ENCODE data around the gene TIFAB. TPM values are rescaled to one million over a fixed set of nuclear protein-coding genes. Genes with fewer than 3 reads are reported as not detected.

Gene TIFAB
- total RNA-seq, 4 donors from 2014 or later, result under 0.01 TPM; not detected in 3

DNA sequence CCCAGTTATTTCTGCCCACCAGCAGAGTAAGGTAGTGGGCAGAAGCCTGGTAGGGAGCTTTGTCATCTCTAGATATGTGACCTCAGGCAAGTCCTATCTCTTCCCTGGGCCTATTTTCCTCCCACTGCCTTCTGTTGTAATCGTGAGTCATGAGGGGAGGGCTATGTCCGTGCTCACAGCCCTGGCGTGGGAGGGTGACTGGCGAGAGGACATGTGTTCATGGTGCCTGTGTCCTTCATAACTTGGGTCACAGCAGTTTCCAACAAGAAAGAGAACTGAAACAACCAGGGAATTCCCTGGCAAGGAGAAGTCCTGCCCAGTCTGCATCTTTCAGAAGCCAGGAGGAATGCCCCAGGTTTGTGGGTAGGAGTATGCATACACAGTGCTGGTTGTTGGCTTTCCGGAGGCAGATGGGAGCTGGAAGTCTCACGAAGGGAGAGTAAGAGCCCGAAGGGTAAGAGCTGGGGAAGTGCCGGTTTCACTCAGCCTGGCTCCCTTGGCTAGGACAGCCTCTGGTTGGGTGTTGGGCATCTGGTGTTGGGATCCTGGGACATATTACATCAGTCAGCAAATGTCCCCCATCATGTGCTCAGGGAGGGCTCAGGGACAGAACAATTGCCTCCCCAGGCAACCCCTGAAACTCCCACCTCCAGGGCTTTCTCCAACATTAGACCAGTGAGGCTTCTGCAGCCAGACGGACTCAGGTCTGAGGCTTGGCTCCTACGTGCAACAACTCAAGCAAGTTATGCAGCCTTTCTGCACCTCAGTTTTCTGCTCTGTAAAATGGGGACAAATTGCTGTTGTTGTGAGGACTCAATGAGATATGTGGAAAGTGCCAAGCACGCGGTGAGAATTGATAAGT lies 4.3 kb upstream of the TIFAB start:
- TF ChIP-seq CTCF (IDR thresholded peaks at IDR 0.05; ENCODE audit: low read depth), result no peak

DNA sequence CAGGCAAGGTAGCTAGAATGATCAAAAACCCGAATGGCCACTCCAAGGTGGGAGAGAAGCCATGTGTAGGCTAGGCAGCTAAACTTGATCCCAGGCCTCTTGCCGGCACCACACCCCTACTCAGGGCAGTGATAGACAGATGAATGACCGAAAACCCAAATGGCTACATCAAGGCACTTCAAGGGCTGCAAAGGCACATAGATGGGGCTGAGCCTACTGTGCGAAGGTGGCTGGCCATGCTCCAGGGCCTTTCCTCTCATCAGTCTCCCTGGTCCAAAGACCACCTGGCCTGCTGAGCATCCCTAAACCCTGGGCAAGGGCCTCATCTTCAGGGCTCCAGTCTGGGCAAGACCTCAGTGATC lies 3.7 kb upstream of the TIFAB start:
- TF ChIP-seq CTCF (IDR thresholded peaks at IDR 0.05; ENCODE audit: low read depth), result no peak

- TF ChIP-seq CTCF (IDR thresholded peaks at IDR 0.05; ENCODE audit: low read depth), result no peak
Observed at GRCh38 chr5:135454946-135455345, 2.8 kb upstream of the TIFAB start.

- no peak for TF ChIP-seq CTCF (IDR thresholded peaks at IDR 0.05; ENCODE audit: low read depth)
Observed at GRCh38 chr5:135453613-135454012, 1.5 kb upstream of the TIFAB start.

DNA sequence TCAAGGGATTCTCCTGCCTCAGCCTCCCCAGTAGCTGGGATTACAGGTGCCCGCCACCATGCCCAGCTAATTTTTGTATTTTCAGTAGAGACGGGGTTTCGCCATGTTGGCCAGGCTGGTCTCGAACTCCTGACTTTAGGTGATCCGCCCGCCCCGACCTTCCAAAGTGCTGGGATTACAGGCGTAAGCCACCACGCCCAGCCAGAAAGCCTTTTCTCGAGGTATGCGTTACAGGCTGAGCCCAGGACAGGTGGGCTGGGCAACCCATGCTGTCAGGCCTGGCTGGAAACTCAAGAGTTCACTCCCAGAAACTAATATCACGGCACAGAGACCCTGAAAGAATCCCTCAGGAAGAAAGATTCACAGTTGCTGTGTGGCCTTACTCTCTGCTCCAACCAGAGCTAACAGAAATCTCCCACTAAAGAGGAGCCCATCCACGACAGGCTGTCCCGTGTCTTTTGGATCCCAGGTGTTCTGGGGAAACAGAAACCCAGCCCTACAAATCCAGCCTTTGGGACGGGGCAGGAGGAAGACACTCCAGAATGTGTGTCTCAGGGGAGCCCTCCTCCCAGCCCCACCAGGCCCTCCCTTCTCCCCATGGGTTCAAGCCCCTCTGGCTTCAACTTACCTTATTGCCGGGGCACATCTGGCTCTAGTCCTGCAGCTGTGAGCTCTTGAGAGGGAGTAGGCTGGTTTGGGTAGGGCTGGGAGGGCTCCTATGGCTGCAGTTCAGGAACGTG lies 400 bp downstream of the TIFAB start:
- no peak for TF ChIP-seq CTCF (IDR thresholded peaks at IDR 0.05; ENCODE audit: low read depth)

DNA sequence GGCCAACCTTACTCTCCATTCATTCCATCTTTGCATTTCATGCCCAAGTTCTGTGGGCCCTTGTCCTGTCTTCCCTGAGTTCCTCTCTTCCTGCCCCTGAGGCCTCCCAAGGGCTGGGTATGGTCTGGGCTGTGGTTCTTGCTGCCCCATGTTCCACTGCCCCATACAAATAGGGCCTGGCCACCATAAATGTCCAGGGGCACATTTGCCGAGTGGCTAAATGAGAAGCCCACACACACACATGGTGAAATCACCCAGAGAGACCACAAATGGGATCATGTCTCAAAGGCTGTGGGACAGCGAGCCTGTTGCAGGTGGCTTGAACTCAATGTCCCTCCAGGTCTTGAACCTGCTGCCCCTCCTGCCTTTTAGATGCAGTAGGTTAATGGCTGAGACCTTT lies 1.2 kb downstream of the TIFAB start:
- TF ChIP-seq CTCF (IDR thresholded peaks at IDR 0.05; ENCODE audit: low read depth), result no peak

- TF ChIP-seq CTCF (IDR thresholded peaks at IDR 0.05; ENCODE audit: low read depth), result no peak
Observed at GRCh38 chr5:135450336-135450735, 1.8 kb downstream of the TIFAB start.

Data from subcutaneous adipose tissue (tissue), 4 donors.